A549 (cell line): ENCODE results near the gene TCFL5.

ENCODE experiments used
- CEBPB ChIP-seq, 2 experiments: fragments of >200 bp in 1 of 2; sonication (Bioruptor Twin) in 1 of 2; formaldehyde crosslinking in 1 of 2; IDR thresholded peaks; 2 replicates each; pipeline ENCODE4 v1.6.1; 2012 to 2016
- EP300 ChIP-seq, 2 experiments: fragments of >200 bp; sonication (Bioruptor Twin); formaldehyde crosslinking; IDR thresholded peaks; 2 replicates in 1 of 2; 3 replicates in 1 of 2; pipeline ENCODE4 v1.6.1; 2016 to 2017
- PHF8 ChIP-seq: fragments of 200-600 bp; sonication (generic); IDR thresholded peaks from 2 replicates; pipeline ENCODE4 v1.6.1; 2016; ENCODE audit warnings: low read depth, mild to moderate bottlenecking, antibody characterized with exemption, moderate library complexity, borderline replicate concordance
- TF ChIP-seq, protein P1 (sequence below): fragments of >200 bp; sonication (Bioruptor Twin); formaldehyde crosslinking; IDR thresholded peaks from 3 replicates; pipeline ENCODE4 v1.5.1; 2016

GRCh38 chr20:62876902-62877816 lies 15.5 kb upstream of the TCFL5 start:
- TF ChIP-seq, protein P1, sequence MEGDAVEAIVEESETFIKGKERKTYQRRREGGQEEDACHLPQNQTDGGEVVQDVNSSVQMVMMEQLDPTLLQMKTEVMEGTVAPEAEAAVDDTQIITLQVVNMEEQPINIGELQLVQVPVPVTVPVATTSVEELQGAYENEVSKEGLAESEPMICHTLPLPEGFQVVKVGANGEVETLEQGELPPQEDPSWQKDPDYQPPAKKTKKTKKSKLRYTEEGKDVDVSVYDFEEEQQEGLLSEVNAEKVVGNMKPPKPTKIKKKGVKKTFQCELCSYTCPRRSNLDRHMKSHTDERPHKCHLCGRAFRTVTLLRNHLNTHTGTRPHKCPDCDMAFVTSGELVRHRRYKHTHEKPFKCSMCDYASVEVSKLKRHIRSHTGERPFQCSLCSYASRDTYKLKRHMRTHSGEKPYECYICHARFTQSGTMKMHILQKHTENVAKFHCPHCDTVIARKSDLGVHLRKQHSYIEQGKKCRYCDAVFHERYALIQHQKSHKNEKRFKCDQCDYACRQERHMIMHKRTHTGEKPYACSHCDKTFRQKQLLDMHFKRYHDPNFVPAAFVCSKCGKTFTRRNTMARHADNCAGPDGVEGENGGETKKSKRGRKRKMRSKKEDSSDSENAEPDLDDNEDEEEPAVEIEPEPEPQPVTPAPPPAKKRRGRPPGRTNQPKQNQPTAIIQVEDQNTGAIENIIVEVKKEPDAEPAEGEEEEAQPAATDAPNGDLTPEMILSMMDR: no peak
- TF ChIP-seq EP300 (IDR thresholded peaks at IDR 0.05) (no peak), CEBPB (IDR thresholded peaks at IDR 0.05) (no peak), PHF8 (no peak)
